Lower leg skin (tissue), 3 donors: ENCODE results near the gene TASP1.

Experiments used
- CTCF ChIP-seq, 3 donors: fragments of 450-650 bp; IDR thresholded peaks; one replicate each; pipeline ENCODE4 v1.5.1; 2016; ENCODE audit warnings: antibody characterized with exemption in 3 of 3, mild to moderate bottlenecking in 3 of 3, moderate library complexity in 2 of 3
- POLR2A ChIP-seq, 2 donors: fragments of 450-650 bp; IDR thresholded peaks; one replicate each; pipeline ENCODE4 v1.6.1; 2016 to 2017; ENCODE audit warnings: antibody characterized with exemption in 2 of 2, mild to moderate bottlenecking in 1 of 2, moderate library complexity in 1 of 2

GRCh38 chr20:13524339-13524738 lies 114.4 kb downstream of the TASP1 start:
- TF ChIP-seq CTCF (IDR thresholded peaks at IDR 0.05) (no peak), POLR2A (IDR thresholded peaks at IDR 0.05) (no peak)
